Vagina (tissue), 2 donors: ENCODE measurements around the gene SIAH3. TPM values are rescaled to one million over a fixed set of nuclear protein-coding genes. Genes with fewer than 3 reads are reported as not detected.

ENCODE experiments used
- DNase-seq, 2 donors: peaks; one replicate each; pipeline ENCODE4 v3.0.0-alpha.2; 2017; ENCODE audit errors: extremely low spot score in 2 of 2
- H3K27ac ChIP-seq: fragments of 200-600 bp; sonication (generic); one replicate; pipeline ENCODE4 v1.5.1; 2019
- H3K27me3 ChIP-seq: fragments of 200-600 bp; sonication (generic); one replicate; pipeline ENCODE4 v1.5.1; 2019
- H3K36me3 ChIP-seq, 2 donors: fragments of 200-600 bp; sonication (generic); one replicate each; pipeline ENCODE4 v1.5.1; 2017 to 2019
- H3K4me1 ChIP-seq: fragments of 200-600 bp; sonication (generic); one replicate; pipeline ENCODE4 v1.5.1; 2019
- H3K4me3 ChIP-seq, 2 donors: fragments of 200-600 bp; sonication (generic); 1 replicate in 1 of 2; 2 replicates in 1 of 2; pipeline ENCODE4 v1.5.1; 2016 to 2019
- H3K9me3 ChIP-seq: fragments of 200-600 bp; sonication (generic); one replicate; pipeline ENCODE4 v1.5.1; 2019
- CTCF ChIP-seq, 3 experiments: fragments of 450-650 bp in 2 of 3; fragments of 200-600 bp in 1 of 3; sonication (generic) in 1 of 3; IDR thresholded peaks; one replicate each; pipeline ENCODE4 v1.5.1; 2017 to 2019; ENCODE audit warnings: antibody characterized with exemption in 3 of 3, mild to moderate bottlenecking in 2 of 3, moderate library complexity in 2 of 3
- POLR2A ChIP-seq, 2 donors: fragments of 450-650 bp; IDR thresholded peaks; one replicate each; pipeline ENCODE4 v1.6.1; 2017; ENCODE audit warnings: antibody characterized with exemption in 2 of 2, mild to moderate bottlenecking in 2 of 2, moderate library complexity in 2 of 2
- POLR2AphosphoS5 ChIP-seq, 2 donors: sonication (generic); formaldehyde crosslinking; IDR thresholded peaks; one replicate each; pipeline ENCODE4 v1.9.0; 2017; ENCODE audit warnings: antibody characterized with exemption in 2 of 2, mild to moderate bottlenecking in 2 of 2, low read depth in 1 of 2; ENCODE audit not compliant: insufficient read depth in 1 of 2
- intact Hi-C: fragments of 100-400 bp; cut with DNase I; formaldehyde crosslinking; loops from one replicate; pipeline ENCODE4 v1.15.1; 2023
- total RNA-seq: library from RNA; depleted of rRNA; stranded (reverse); fragments of >200 nt; gene quantifications from one replicate; pipeline ENCODE4 v1.2.3, GENCODE V29; 2016

SIAH3 gene
- total RNA-seq, 1 donor from 2014 or later: not detected

- no peaks in the 10 kb centered on the region for H3K4me1 ChIP-seq
- no peaks in the 10 kb centered on the region for H3K36me3 ChIP-seq
- no peaks in the 10 kb centered on the region for H3K27me3 ChIP-seq
- H3K4me3 ChIP-seq: no peak overlapping the region
- H3K27ac ChIP-seq: no peak overlapping the region
- DNase-seq: peak in 1 of 2 donors; percentile 44
- intact Hi-C loops: no loop called here
- H3K9me3 ChIP-seq: no peaks in the 10 kb centered on the region
- TF ChIP-seq POLR2A (IDR thresholded peaks at IDR 0.05) (no peak), CTCF (IDR thresholded peaks at IDR 0.05) (no peak), POLR2AphosphoS5 (IDR thresholded peaks at IDR 0.05; ENCODE audit: insufficient read depth in 1 of 2, low read depth in 1 of 2) (no peak)
Measured at GRCh38 chr13:45826731-45827130, 24.8 kb downstream of the SIAH3 start.

- Histone ChIP-seq H3K4me1 (no peaks in the 10 kb centered on the region), H3K9me3 (no peaks in the 10 kb centered on the region), H3K27ac (no peak overlapping the region), H3K27me3 (no peaks in the 10 kb centered on the region), H3K36me3 (no peaks in the 10 kb centered on the region), H3K4me3 (no peak overlapping the region)
- DNase-seq: peak in 1 of 2 donors; percentile 20
- TF ChIP-seq CTCF (IDR thresholded peaks at IDR 0.05): no peak
- TF ChIP-seq POLR2A (IDR thresholded peaks at IDR 0.05): no peak
- TF ChIP-seq POLR2AphosphoS5 (IDR thresholded peaks at IDR 0.05; ENCODE audit: insufficient read depth in 1 of 2, low read depth in 1 of 2): no peak
- intact Hi-C loops: no loop called here
Measured at GRCh38 chr13:45825387-45825650, 26.2 kb downstream of the SIAH3 start.

GRCh38 chr13:45823583-45823982, 28.0 kb downstream of the SIAH3 start:
- H3K27me3 ChIP-seq: no peaks in the 10 kb centered on the region
- H3K4me1 ChIP-seq: no peaks in the 10 kb centered on the region
- no peaks in the 10 kb centered on the region for H3K9me3 ChIP-seq
- TF ChIP-seq CTCF (IDR thresholded peaks at IDR 0.05) (no peak), POLR2AphosphoS5 (IDR thresholded peaks at IDR 0.05; ENCODE audit: insufficient read depth in 1 of 2, low read depth in 1 of 2) (no peak), POLR2A (IDR thresholded peaks at IDR 0.05) (no peak)
- peak in 1 of 2 donors; percentile 40 for DNase-seq
- no peak overlapping the region for H3K4me3 ChIP-seq
- intact Hi-C loops: no loop called here
- H3K27ac ChIP-seq: no peak overlapping the region
- H3K36me3 ChIP-seq: no peaks in the 10 kb centered on the region

GRCh38 chr13:45821811-45822210, 29.7 kb downstream of the SIAH3 start:
- Histone ChIP-seq H3K4me1 (no peaks in the 10 kb centered on the region), H3K36me3 (no peaks in the 10 kb centered on the region), H3K27ac (no peak overlapping the region), H3K9me3 (no peaks in the 10 kb centered on the region), H3K4me3 (no peak overlapping the region), H3K27me3 (no peaks in the 10 kb centered on the region)
- TF ChIP-seq POLR2A (IDR thresholded peaks at IDR 0.05) (no peak), POLR2AphosphoS5 (IDR thresholded peaks at IDR 0.05; ENCODE audit: insufficient read depth in 1 of 2, low read depth in 1 of 2) (no peak), CTCF (IDR thresholded peaks at IDR 0.05) (no peak)
- intact Hi-C loops: no loop called here
- peak in 1 of 2 donors; percentile 72 for DNase-seq

- Histone ChIP-seq H3K9me3 (no peaks in the 10 kb centered on the region), H3K27ac (no peak overlapping the region), H3K36me3 (no peaks in the 10 kb centered on the region), H3K27me3 (no peaks in the 10 kb centered on the region), H3K4me3 (no peak overlapping the region), H3K4me1 (no peaks in the 10 kb centered on the region)
- peak in 1 of 2 donors; percentile 54 for DNase-seq
- intact Hi-C loops: no loop called here
- TF ChIP-seq CTCF (IDR thresholded peaks at IDR 0.05) (no peak), POLR2AphosphoS5 (IDR thresholded peaks at IDR 0.05; ENCODE audit: insufficient read depth in 1 of 2, low read depth in 1 of 2) (no peak), POLR2A (IDR thresholded peaks at IDR 0.05) (no peak)
Measured at GRCh38 chr13:45820106-45820838, 31.3 kb downstream of the SIAH3 start.
